A172 (cell line): ENCODE data around the gene TMEM115. TPM values are rescaled to one million over a fixed set of nuclear protein-coding genes. Genes with fewer than 3 reads are reported as not detected.
A peak's percentile ranks its signal among the peaks of the same experiment; 100 is the strongest.

Experiments
- DNase-seq: peaks from one replicate; pipeline ENCODE4 v3.0.0-alpha.2; 2015; ENCODE audit warnings: low spot score
- total RNA-seq: library from RNA; depleted of rRNA; stranded (reverse); fragments of >200 nt; shearing (Covaris generic); gene quantifications from 2 replicates; pipeline ENCODE4 v1.2.3, GENCODE V29; 2014

The TMEM115 gene
- total RNA-seq, 1 experiment from 2014 or later, result 58.9 TPM

GRCh38 chr3:50378024-50378423, 18.7 kb upstream of the TMEM115 start:
- no peak for DNase-seq

GRCh38 chr3:50375258-50375931, 16.1 kb upstream of the TMEM115 start:
- no peak for DNase-seq

GRCh38 chr3:50374363-50375257, 15.3 kb upstream of the TMEM115 start:
- no peak for DNase-seq

DNA sequence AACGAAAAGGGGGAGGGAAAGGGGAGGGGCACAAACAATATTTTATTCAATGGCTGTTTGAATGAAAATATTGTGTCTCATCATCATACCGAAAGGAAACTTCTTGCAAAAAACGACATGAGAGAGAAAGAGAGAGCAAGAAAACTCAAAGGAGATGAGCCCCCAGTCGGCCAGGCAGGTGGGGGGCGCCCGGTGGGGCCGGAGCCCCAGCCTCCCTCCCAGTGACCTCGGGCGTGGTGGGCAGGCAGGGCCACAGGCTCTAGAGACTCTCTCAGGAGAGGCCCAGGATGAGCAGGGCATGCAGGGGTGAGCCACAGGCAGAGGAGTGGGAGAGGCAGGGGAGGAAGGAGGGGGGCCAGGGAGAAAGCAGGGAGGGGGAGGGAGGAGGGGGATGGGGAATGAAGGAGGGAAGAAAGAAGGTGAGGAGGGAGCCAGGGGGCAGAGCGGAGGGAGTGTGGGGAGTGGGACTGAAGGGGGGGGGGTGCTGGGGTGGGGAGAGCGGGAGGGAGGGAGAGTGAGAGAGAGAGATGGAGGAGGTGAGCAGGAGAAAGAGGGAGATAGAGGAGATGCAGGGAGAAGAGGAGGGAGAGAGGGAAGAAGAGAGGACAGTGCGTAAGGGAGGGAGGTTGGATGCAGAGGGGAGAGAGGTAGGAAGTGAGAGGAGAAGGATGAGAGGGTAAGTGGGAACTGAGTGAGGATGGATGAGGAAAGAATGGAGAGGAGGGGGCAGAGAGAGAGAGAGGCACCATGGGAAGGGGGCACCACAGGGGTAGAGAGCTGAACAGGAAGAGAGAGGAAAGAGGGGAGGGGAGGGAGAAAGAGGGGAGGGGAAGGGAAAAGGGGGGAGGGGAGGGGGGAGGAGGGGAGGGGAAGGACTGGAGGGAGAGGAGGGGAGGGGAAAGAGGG, 14.1 kb upstream of the TMEM115 start:
- no peak for DNase-seq

GRCh38 chr3:50372349-50372748, 13.0 kb upstream of the TMEM115 start:
- DNase-seq, result no peak

- no peak for DNase-seq
These were observed 11.9 kb upstream of the TMEM115 start for GRCh38 chr3:50371133-50371685.

GRCh38 chr3:50370594-50370993, 11.3 kb upstream of the TMEM115 start:
- peak; percentile 26 for DNase-seq

DNA sequence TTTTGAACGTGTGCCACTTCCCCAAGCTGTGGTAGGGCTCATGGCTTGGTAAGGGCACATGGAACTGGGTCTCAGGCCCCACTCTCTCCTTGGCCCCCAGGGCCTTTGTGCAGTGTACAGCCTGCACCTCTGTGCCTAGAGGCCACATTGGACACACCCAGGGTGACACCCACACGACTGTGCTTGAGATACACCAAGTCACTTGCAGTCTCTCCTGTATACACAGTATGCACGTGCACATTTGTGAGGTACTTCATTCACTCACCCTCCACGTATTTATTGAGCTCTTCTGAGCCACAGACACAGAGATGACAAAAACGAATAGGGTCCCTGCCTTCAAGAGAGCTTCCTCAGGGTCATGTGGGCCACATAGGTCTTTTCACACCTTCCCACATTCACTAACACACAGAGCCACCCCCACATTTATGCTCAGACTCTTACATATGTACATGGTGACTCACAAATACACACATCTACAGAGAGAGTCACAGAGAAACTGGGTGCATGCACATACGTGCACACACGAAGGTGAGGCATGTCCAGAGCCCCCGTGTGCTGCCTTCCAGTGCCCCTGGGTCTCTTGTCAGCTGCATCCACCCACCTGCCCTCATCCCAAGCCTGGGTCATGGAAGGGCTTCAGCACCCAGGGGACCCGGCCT, 9.8 kb upstream of the TMEM115 start:
- no peak for DNase-seq

GRCh38 chr3:50365842-50366220, 6.5 kb upstream of the TMEM115 start:
- DNase-seq, result no peak

GRCh38 chr3:50365080-50365841, 5.9 kb upstream of the TMEM115 start:
- DNase-seq, result no peak

DNA sequence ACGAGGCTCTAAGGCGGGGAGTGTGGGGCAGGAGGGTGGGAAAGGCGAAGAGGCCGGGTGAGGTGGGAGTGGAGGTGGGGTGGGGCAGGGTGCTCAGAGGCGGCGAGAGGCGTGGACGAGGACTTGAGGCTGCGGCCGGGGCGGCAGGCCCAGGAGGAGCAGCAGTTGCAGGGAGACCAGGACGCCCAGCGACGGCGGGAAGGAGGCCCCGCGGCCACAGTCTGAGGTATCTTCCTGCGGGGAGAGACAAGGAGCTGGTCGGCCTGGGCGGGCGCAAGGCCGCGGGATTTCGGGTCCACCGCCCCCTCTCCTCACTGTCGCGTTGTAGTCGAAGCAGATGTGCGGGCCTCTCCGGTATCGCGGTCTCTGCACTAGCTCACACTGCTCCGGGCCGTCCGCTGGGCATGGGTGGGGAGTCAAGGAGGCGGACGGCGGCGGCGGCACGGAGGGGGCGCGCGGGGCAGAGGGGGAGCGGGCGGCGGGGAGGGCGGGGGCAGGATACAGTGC, 5.3 kb upstream of the TMEM115 start:
- DNase-seq, result no peak

DNA sequence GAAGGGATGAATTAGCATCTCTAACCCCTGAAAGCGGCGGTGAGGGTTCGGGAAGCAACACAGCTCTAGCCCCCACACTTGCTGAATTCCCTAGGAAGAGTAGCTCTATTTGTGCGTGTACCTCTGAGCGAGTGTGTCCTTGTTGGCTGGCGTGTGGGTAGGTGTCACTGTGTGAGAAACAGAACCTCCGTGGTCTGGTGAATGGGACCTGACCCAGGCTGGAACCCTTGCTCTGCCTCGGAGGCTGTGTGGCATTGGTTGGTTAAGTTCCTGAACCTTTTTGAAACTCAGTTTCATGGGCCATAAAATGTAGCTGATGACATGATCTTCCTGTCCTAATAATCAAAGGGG, 414 bp upstream of the TMEM115 start:
- DNase-seq, result no peak

DNA sequence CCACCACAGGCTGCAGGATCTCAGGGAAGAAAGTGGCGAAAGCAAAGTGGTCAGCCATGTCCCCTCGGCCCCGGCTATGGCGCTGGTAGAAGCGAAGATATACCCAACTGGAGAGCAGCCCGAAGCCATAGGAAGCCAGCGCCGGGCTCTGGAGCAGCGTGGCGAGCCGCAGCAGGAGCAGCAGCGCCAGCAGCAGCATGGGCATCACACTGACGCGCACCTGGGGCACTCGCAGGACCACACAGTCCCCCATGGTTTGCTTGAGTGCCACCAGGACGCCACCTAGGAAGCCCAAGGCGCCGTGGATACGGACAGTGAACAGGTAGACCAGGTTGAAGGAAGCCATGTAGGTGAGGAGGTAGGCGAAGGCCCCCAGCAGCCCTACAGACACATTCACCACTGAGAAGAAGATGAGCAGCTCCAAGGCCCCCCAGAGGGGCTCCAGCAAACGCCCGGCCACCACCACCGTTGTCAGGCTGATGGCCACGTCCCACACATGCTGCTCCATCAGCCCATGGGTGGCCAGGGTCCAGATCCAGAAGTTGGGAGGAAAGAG, 888 bp downstream of the TMEM115 start:
- DNase-seq, result no peak

GRCh38 chr3:50357481-50357880, 1.8 kb downstream of the TMEM115 start:
- no peak for DNase-seq

- DNase-seq, result peak; percentile 36
These were observed 2.8 kb downstream of the TMEM115 start for GRCh38 chr3:50356553-50356952.

- DNase-seq, result no peak
These were observed 3.3 kb downstream of the TMEM115 start for GRCh38 chr3:50355829-50356552.

GRCh38 chr3:50354850-50355249, 4.5 kb downstream of the TMEM115 start:
- DNase-seq, result no peak

DNA sequence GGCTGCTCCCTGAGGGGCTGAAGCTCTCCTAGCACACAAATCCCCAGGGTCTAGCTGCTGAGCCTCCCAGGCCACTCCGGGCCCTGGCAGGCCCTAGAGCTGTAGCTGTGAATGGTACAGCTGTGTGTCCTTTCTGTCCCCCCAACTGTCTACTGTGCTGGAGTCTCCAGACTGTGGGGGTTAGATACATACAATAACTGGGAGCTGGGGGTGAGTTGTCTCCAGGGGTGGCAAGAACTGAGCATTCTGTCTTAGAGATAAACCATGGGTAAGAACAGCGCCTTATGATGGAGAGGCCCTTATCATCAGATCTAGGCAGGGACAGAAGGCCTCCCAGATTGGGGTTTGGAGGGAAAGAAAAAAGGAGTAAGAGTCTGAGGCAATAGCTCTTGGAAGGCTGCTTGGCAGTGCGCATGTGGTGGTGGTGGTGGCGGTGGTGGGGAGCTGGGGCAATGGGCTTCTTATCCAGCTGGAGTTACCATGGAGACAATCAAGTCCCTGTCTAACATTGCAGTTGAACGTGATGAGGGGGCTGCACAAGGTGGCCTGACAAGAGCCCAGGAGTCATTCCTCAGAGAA, 5.0 kb downstream of the TMEM115 start:
- no peak for DNase-seq
